Right cardiac atrium (tissue), 5 donors: ENCODE results near the gene SPSB1. TPM values are rescaled to one million over a fixed set of nuclear protein-coding genes. Genes with fewer than 3 reads are reported as not detected.
A peak's percentile ranks its signal among the peaks of the same experiment; 100 is the strongest.

Experiments used
- ATAC-seq, 2 donors: fragments of 200-7000 bp; cut with Tn5 transposase; one replicate each; pipeline versions ENCODE4 v1.8.0 to v1.9.1; 2020; ENCODE audit warnings: moderate library complexity in 2 of 2, mild to moderate bottlenecking in 1 of 2
- DNase-seq, 3 donors: peaks; one replicate each; pipeline ENCODE4 v3.0.0-alpha.2; 2020
- H3K27ac ChIP-seq: one replicate; pipeline ENCODE4 v1.5.1; 2013; ENCODE audit warnings: mild to moderate bottlenecking, low read length, control low read depth, moderate library complexity
- H3K27me3 ChIP-seq: one replicate; pipeline ENCODE4 v1.6.1; 2013; ENCODE audit not compliant: control insufficient read depth, insufficient read depth
- H3K4me1 ChIP-seq: one replicate; pipeline ENCODE4 v1.6.1; 2013; ENCODE audit warnings: low read length; ENCODE audit not compliant: control insufficient read depth, insufficient read depth
- H3K4me3 ChIP-seq: one replicate; pipeline ENCODE4 v1.5.1; 2013; ENCODE audit warnings: low read length, control low read depth
- H3K9me3 ChIP-seq: one replicate; pipeline ENCODE4 v1.6.1; 2013; ENCODE audit warnings: low read length; ENCODE audit not compliant: control insufficient read depth
- WGBS: extraction: QIAGEN DNeasy Blood & Tissue Kit; methylation state at CpG from one replicate; pipeline ENCODE4 v1.1.7; 2013; 5-methylcytosine and 5-hydroxymethylcytosine counted together
- intact Hi-C, 4 donors: fragments of 100-400 bp; cut with DNase I; formaldehyde crosslinking; loops; one replicate each; pipeline versions ENCODE4 v1.11.0 to v1.14.0; 2022 to 2023
- polyA plus RNA-seq: library from polyadenylated mRNA; stranded (reverse); fragments of 200-250 nt; gene quantifications from one replicate; pipeline ENCODE4 v1.2.3, GENCODE V29; 2013
- total RNA-seq, 4 donors: library from RNA; stranded (reverse); fragmentation: NEBNext Ultra II Directional; extraction: Animal tissue kit (Norgen Biotek cat#: 25700); gene quantifications; one replicate each; pipeline ENCODE4 v1.2.1, GENCODE V29; 2021
- donor health status: healthy with polysubstance abuse.
- donor health status: DM: no; HTN: yes; CAD: no.
- donor health status: DM: no; HTN: no; CAD: no.
- donor health status: DM: no; HTN: yes; CAD: no; lungs with severe emphysema.
- donor health status: DM: yes; HTN: yes; CAD: no.

SPSB1 gene
- total and polyA plus RNA-seq, 5 donors, result 15.5 to 24.0 (median 16.5) TPM

DNA sequence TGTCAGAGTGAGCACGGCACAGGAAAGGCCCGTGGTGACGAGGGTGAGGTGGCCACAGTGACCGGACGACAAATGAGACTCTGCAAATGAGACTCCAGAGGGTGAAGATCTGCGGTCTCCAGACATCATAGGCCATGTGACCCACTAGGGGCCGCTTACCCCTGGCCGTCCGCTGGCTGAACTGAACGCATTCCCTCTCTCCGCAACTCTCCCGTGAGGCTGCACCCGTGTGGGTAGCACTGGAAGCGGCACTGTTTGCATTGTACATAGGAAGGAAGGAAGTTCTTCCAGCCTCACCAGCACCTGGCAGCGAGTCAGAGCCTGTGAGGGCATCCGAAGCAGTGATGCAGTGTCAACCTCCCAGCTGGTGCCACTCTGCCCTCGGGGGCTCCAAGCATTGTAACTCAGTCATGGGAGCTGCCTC is 23.6 kb upstream of the SPSB1 start:
- peak in 1 of 3 donors; percentile 35 for DNase-seq
- H3K9me3 ChIP-seq, result no peaks in the 10 kb centered on the region
- intact Hi-C loops, result loop anchor here in 2 of 4 donors (5.0 to 10.0 kb wide), 2 partner anchors 186 to 188 kb away; no protein-coding TSS in a partner anchor
- no peak overlapping the region for H3K4me3 ChIP-seq
- 70% methylated on average over 17 of the region's 17 CpGs for WGBS
- H3K4me1 ChIP-seq, result no peaks in the 10 kb centered on the region
- no peak overlapping the region for H3K27ac ChIP-seq
- no peaks in the 10 kb centered on the region for H3K27me3 ChIP-seq
- ATAC-seq, result peak in 1 of 2 donors; percentile 2

DNA sequence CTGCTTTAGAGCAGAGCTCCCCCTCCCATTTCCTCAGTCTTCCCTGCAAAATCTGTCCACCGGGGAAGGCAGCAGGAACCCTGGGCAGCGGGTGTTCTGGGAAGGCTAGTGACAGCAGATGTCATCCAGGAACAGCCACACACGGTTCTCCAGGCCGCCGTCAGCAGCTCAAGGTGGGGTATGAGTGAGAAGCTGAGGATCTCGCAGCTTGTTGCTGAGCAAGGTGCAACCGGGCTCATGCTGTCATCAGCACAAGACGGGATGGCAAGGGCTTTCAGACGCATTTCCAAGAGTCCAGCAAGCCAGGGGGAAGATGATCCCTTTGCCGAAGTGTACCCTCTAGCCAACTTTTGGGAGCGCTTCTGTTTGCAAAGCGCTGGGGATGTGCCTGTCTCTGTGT is 23.0 kb upstream of the SPSB1 start:
- intact Hi-C loops, result loop anchor here in 2 of 4 donors (5.0 to 10.0 kb wide), 2 partner anchors 185 to 188 kb away; no protein-coding TSS in a partner anchor
- DNase-seq, result peak in 2 of 3 donors; percentile 64 to 78

DNA sequence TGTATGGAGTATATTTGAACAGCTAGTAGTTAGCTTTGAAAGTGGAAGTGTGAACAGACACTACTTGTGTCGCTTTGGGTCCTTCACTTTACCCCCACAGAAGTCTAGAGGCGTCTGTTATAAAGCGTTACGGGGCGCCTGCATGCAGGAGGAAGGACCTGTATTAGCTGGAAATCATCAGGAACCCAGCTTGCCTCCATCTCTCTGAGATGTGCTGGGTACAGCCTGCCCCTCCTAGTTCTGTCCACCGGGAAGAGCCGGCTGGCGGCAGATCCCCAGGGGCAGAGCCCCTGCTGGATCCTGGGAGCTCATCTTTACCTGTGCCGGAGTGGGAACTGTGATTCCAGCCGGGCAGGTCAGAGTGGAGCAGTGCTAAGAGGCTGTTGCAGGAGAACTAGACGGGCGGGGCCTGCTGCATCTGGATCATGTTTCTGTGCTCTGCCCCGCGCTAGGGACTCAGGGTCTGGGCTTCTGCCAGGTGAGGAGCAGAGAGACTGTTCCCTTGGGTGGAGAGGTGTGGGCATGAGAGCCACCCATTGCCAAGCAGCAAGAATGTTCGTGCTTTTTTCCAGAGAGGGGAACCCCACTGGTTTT is 22.3 kb upstream of the SPSB1 start:
- H3K27me3 ChIP-seq, result no peaks in the 10 kb centered on the region
- WGBS, result 63% methylated on average over 15 of the region's 15 CpGs
- H3K27ac ChIP-seq, result no peak overlapping the region
- no peak overlapping the region for H3K4me3 ChIP-seq
- intact Hi-C loops, result no loop called here
- H3K9me3 ChIP-seq, result no peaks in the 10 kb centered on the region
- ATAC-seq (peak; percentile 19 to 62), DNase-seq (peak in 1 of 3 donors; percentile 82)
- H3K4me1 ChIP-seq, result no peaks in the 10 kb centered on the region

More for the DNA sequence above, 23.0 kb upstream of the SPSB1 start:
- Histone ChIP-seq H3K9me3 (no peaks in the 10 kb centered on the region), H3K27me3 (no peaks in the 10 kb centered on the region), H3K27ac (no peak overlapping the region), H3K4me1 (no peaks in the 10 kb centered on the region), H3K4me3 (no peak overlapping the region)
- ATAC-seq, result peak; percentile 50 to 71
- WGBS, result 64% methylated on average over 12 of the region's 12 CpGs

DNA sequence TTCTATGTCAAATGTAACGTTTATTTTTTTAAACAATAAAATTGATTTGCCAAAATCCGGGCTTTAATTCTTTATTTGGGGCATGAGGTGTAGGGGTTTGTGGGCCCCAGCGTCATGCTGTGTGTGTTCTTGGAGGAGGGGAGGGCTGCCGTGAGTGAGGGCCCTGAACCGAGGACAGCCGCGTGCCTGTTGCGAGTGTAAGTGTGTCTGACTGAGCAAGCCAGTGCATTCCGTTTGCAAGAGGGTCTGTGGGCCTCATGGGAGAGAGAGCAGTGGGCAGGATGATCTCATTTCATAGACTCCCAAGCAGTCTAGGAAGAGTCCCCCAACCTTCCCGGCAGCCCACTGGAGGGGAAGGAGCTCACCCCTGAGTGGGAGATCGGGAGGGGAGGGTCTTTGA is 21.4 kb upstream of the SPSB1 start:
- no peaks in the 10 kb centered on the region for H3K4me1 ChIP-seq
- 66% methylated on average over 11 of the region's 11 CpGs for WGBS
- no peak overlapping the region for H3K27ac ChIP-seq
- H3K9me3 ChIP-seq, result no peaks in the 10 kb centered on the region
- DNase-seq (no peak), ATAC-seq (no peak)
- H3K27me3 ChIP-seq, result no peaks in the 10 kb centered on the region
- no peak overlapping the region for H3K4me3 ChIP-seq
- intact Hi-C loops, result no loop called here

DNA sequence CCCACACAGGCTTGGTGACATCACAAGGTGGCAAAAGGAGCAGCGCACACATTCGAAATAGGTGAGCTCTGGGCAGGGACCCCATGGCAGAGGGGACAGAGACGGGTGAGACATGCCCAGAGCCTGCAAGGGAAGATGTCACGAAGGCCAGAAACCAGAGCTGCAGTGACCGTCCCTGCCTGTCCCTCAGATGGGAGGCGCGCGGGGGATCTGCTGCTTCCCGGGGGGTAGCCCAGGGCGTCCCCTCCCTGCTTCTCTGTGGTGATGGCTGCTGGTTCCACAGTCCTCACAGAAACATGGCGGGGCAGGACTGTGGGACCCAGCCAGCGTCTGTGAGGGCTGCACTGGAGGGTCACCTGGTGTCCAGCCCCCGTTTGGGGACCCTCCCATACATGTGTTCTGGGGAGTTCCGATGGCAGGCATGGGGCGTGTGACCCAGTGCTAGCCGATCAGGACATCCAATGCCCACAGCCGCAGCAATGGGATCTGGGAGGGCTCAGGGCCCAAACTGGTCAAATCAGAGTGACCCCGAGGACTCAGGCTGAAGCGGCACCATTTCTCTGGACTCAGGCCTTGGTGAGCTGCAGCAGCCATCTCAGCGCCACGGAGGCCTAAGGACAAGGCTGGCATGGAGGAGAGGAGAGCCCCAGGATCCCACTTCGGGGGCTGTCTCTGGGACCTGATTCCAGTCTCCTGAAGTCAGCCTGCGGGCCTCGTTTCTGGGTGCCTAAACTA is 20.7 kb upstream of the SPSB1 start:
- Histone ChIP-seq H3K27me3 (no peaks in the 10 kb centered on the region), H3K4me1 (no peaks in the 10 kb centered on the region), H3K27ac (no peak overlapping the region), H3K4me3 (no peak overlapping the region), H3K9me3 (no peaks in the 10 kb centered on the region)
- intact Hi-C loops, result no loop called here
- no peak for ATAC-seq
- WGBS, result 92% methylated on average over 24 of the region's 24 CpGs
- DNase-seq, result no peak

DNA sequence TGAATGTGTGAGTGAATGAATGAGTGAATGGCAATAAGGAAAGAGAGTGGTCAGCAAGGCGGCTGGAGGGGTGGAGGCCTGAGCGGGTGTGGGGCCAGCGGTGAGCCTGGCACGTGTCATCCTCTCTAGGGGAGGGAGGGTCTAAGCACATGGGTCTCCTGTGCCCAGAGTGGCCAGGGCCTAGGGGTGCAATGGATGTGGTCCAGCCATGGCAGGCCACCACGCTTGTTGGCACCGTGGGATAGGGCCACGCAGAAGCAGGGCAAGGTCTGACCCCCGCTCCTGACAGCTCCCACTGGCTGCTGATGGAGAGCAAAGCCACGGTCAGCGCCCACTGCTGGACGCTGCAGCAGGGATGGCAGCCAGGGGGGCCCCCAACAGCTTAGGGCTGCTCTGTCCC is 19.5 kb upstream of the SPSB1 start:
- no peaks in the 10 kb centered on the region for H3K9me3 ChIP-seq
- intact Hi-C loops, result no loop called here
- WGBS, result 69% methylated on average over 11 of the region's 11 CpGs

DNA sequence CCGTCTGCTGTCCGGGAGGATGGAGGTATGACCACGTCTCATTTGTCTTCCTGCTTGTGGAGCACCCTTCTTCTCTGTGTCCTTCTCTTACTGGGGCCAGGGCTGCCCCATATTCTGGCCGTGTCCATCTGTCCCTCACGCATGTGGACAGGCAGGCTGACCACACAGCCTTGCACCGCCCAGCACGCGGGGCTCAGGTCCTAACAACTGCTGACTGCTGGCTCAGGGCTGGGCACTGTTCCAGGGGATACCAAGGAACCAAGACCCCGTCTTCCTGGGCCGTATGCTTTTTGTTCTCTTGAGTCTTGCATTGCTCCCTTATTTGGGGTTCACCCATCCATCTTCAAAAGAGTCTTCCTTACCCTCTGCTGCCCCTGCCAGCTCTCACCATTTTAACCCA is 17.5 kb upstream of the SPSB1 start:
- intact Hi-C loops, result no loop called here
- no peaks in the 10 kb centered on the region for H3K9me3 ChIP-seq
- no peak for ATAC-seq
- WGBS, result 85% methylated on average over 10 of the region's 10 CpGs
- no peak for DNase-seq
- no peak overlapping the region for H3K27ac ChIP-seq
- H3K27me3 ChIP-seq, result no peaks in the 10 kb centered on the region
- no peaks in the 10 kb centered on the region for H3K4me1 ChIP-seq
- no peak overlapping the region for H3K4me3 ChIP-seq

More for the DNA sequence above, 19.5 kb upstream of the SPSB1 start:
- Histone ChIP-seq H3K4me1 (no peaks in the 10 kb centered on the region), H3K4me3 (no peak overlapping the region), H3K27ac (no peak overlapping the region), H3K27me3 (no peaks in the 10 kb centered on the region)
- ATAC-seq (no peak), DNase-seq (no peak)

DNA sequence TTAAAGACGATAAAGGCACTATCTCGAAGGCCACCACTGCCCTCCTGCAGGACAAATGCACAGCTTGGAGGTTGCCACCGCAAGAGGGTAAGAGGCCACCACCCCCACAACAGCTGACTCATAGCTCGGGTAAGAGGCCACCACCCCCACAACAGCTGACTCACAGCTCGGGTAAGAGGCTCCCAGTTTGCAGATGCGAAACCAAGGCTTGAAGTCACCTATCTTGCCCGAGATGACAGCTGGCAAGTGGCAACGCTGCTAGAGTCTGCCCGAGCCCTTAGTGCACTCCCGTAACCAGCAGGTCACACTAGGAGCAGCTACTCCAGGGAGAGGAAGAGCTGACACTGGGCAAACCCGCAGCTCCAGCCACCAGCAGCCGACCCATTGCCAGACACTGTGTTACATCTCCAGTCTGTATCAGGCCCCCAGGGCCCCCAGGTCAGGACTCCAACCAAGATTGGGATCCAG is 17.1 kb upstream of the SPSB1 start:
- Histone ChIP-seq H3K27me3 (no peaks in the 10 kb centered on the region), H3K4me3 (no peak overlapping the region), H3K27ac (no peak overlapping the region), H3K9me3 (no peaks in the 10 kb centered on the region), H3K4me1 (no peaks in the 10 kb centered on the region)
- peak in 1 of 2 donors; percentile 19 for ATAC-seq
- whole genome bisulfite sequencing, result 71% methylated on average over 12 of the region's 12 CpGs
- no peak for DNase-seq
- intact Hi-C loops, result no loop called here

DNA sequence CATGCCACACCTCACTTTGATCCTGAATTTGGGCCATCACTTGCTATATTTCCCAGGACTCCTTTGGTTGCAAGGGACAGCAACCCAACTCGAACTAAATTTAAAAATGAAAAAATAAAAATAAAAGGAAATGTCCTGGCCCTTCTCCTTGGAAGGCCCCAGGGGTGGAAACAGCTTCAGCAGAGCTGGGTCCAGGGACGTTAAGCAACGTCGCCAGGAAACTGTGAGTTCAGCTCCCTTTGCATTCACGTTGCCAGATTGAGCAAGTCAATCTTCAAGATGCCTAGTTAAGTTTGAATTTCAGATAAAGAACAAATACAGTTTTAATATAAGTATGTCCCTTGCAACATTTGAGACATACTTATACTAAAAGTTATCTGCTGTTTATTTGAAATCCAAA is 14.6 kb upstream of the SPSB1 start:
- Histone ChIP-seq H3K4me1 (no peaks in the 10 kb centered on the region), H3K9me3 (no peaks in the 10 kb centered on the region), H3K27me3 (no peaks in the 10 kb centered on the region), H3K4me3 (no peak overlapping the region), H3K27ac (no peak overlapping the region)
- WGBS, result 49% methylated on average over 5 of the region's 5 CpGs
- DNase-seq (peak in 2 of 3 donors; percentile 73 to 79), ATAC-seq (peak; percentile 45 to 65)
- intact Hi-C loops, result no loop called here

DNA sequence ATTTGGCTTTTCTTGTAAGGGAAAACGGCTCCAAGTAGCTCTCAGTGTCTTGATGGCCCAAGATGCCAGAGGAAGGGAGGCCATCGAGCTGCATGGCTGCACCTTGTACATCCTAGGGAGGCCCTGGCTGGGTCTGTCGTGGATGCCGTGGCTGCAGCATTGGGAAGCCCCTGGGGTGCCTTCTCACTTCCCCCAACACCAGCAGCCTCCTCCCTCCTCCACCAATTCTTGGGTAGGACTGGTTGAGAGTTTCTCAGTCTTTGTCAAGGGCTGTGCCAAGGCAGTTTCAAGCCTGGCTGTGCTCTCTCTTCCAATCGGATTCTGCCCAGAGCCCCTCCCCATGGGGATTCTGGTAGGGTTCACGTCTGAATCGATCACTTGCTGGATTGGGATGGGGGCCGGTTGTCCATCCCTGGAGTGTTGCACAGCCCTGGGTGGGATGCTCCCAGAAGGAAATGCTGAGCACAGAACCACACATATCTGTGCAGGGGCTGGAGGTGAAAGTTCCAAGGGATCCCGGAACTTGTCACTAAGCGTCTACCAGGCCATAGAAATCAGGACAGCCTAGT is 14.0 kb upstream of the SPSB1 start:
- no peaks in the 10 kb centered on the region for H3K9me3 ChIP-seq
- ATAC-seq (no peak), DNase-seq (no peak)
- 60% methylated on average over 10 of the region's 10 CpGs for WGBS
- intact Hi-C loops, result no loop called here
- H3K4me1 ChIP-seq, result no peaks in the 10 kb centered on the region
- H3K4me3 ChIP-seq, result no peak overlapping the region
- H3K27ac ChIP-seq, result no peak overlapping the region
- H3K27me3 ChIP-seq, result no peaks in the 10 kb centered on the region

DNA sequence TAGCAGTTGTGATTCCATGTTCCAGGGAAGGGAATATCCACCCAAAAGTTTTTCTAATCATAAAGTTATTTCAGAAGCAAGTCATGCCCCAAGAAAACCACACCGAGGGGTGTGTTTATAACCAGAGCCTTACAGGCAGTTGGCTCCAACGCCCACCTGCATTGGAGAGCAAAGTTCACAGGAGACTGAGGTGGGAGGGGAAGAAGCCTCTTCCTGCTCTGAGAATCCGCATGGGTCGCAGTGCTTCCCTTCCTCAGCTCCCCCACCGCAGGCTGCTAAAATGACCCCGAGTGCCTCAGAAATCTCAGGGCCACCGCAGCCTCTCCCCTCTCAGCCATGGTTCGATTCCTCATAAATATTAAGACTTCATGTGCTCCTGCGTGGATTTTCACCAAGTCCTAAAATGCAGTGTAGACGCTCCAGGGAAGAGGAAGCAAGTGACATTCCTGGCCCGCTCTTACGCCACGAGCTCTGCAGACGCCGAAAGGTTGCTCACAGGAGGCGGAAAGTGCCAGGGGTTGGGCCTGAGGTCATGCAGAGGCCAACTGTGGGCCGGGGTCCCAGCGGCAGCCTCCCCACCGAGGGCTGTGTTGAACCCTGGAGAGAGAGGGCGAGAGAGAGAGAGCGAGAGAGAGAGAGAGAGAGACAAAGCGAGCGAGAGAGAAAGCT is 13.4 kb upstream of the SPSB1 start:
- no peaks in the 10 kb centered on the region for H3K27me3 ChIP-seq
- WGBS, result 74% methylated on average over 23 of the region's 23 CpGs
- no peak overlapping the region for H3K27ac ChIP-seq
- DNase-seq, result no peak
- no peaks in the 10 kb centered on the region for H3K4me1 ChIP-seq
- ATAC-seq, result no peak
- intact Hi-C loops, result no loop called here
- no peaks in the 10 kb centered on the region for H3K9me3 ChIP-seq
- no peak overlapping the region for H3K4me3 ChIP-seq
